Large intestine (tissue), 3 donors: ENCODE data around the gene PLK3. TPM values are rescaled to one million over a fixed set of nuclear protein-coding genes. Genes with fewer than 3 reads are reported as not detected.

ENCODE experiments used
- DNase-seq, 2 donors: peaks; one replicate each; pipeline versions ENCODE4 v3.0.0 to v3.0.0-alpha.2; 2013
- H3K27ac ChIP-seq: one replicate; pipeline ENCODE4 v1.5.1; 2013; ENCODE audit warnings: low read length
- H3K27me3 ChIP-seq: 2 replicates; pipeline ENCODE4 v1.6.1; 2013; ENCODE audit warnings: low read length; ENCODE audit not compliant: control insufficient read depth, insufficient read depth
- H3K36me3 ChIP-seq: 2 replicates; pipeline ENCODE4 v1.6.1; 2013; ENCODE audit warnings: low read length; ENCODE audit not compliant: control insufficient read depth, insufficient read depth
- H3K4me1 ChIP-seq: one replicate; pipeline ENCODE4 v1.6.1; 2013; ENCODE audit warnings: low read length; ENCODE audit not compliant: control insufficient read depth, insufficient read depth
- H3K4me3 ChIP-seq: one replicate; pipeline ENCODE4 v1.5.1; 2013; ENCODE audit warnings: low read length
- H3K9me3 ChIP-seq: one replicate; pipeline ENCODE4 v1.6.1; 2013; ENCODE audit warnings: mild to moderate bottlenecking, low read depth, low read length, moderate library complexity; ENCODE audit not compliant: control insufficient read depth
- WGBS: methylation state at CpG from one replicate; pipeline ENCODE4 v1.1.5; 2013; ENCODE audit warnings: low lambda C conversion rate; ENCODE audit not compliant: insufficient coverage; 5-methylcytosine and 5-hydroxymethylcytosine counted together
- polyA plus RNA-seq: library from polyadenylated mRNA; unstranded; fragments of 120-200 nt; gene quantifications from one replicate; pipeline ENCODE4 v1.2.1, GENCODE V29; 2013

PLK3 gene
- polyA plus RNA-seq, 1 donor = 16.4 TPM

DNA sequence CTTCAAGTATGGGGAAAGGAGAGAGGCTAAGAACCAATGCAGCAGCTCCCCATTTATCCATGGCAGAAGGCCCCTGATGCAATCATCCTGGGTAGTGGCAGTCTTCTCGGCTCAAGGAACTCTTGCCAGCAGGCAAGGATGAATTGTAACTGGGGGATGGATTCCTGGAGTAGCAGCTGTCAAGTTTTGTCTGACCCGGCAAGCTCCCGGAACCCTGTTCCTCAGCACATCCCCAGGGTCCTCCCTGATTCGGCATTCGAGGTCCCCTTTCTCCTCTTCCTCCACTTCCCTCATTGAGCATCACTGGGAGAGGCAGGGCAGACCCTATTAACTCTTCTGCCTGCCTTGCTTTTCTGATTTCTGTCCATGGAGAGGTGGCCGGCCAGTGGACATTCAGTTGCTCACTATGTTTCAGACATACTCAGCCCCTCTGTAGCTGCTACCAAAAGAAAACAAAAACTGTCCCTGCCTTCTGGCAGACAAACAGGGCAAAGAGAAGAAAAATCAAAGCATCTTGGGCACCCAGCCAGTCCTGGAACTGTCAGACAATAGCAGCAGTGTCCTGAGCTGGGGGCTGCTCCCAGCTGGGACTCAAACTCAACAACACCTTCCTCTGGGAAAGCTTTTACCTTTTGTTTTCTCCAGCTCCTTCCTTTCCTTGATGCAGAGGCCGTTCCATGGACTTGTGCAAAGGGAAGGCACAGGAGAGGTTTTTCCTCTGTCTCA, 48.4 kb downstream of the PLK3 start:
- Histone ChIP-seq H3K27ac (no peak overlapping the region), H3K4me1 (no peaks in the 10 kb centered on the region), H3K27me3 (no peaks in the 10 kb centered on the region), H3K4me3 (no peak overlapping the region), H3K36me3 (peaks cover 9% of the 10 kb centered on the region), H3K9me3 (no peaks in the 10 kb centered on the region)
- WGBS = no CpG with 5 or more reads among the region's 7 CpGs
- DNase-seq = no peak

DNA sequence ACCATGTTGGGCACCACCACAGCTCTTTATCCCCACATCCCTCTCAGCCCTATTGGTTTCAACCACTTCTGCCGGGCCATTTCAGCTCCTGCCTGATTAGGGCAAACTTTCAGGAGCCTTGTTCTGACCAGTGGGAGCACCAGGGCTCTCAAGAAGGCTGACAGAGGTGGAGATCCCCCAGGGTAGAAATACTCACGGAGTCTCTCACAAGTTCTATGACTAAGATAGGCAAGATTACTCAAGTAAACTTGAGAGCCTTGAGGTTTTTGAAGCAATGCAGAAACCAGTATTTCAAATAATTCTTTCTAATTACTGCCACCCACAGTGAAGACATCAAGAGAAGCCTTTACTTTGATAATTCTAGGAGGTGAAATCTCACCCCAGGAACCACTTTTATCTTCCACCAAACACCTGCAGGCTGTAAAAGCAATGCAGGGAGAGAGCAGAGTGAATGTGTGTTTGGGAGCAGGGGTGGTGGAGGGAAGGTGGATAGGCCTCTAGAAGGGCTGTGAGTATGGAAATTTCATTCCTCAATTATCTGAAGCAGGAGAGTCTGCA, 49.5 kb downstream of the PLK3 start:
- WGBS = no CpG with 5 or more reads among the region's 2 CpGs
- H3K9me3 ChIP-seq = no peaks in the 10 kb centered on the region

DNA sequence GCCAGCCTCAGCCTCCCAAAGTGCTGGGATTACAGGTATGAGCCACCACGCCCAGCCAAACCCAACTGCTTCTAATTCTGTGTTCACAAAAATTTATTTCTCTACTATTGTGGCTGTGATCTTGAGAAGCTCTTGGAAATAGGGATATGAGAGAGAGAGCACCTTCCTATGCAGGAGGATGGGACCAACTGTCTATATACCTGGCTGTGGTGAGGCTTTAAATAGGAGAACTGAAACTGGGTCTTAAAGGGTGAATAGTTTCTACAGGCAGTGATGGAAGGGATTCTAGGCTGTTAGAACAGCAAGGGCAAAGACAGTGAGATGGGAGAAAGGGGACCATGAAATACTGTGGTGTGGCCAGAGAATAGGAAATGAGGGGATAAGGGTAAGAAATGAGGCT, 51.1 kb downstream of the PLK3 start:
- Histone ChIP-seq H3K36me3 (peaks cover 9% of the 10 kb centered on the region), H3K9me3 (no peaks in the 10 kb centered on the region), H3K4me3 (no peak overlapping the region), H3K4me1 (no peaks in the 10 kb centered on the region), H3K27me3 (no peaks in the 10 kb centered on the region), H3K27ac (no peak overlapping the region)
- no peak for DNase-seq
- no CpG with 5 or more reads among the region's 1 CpG for WGBS

More for the DNA sequence above, 49.5 kb downstream of the PLK3 start:
- DNase-seq = no peak
- Histone ChIP-seq H3K27me3 (no peaks in the 10 kb centered on the region), H3K36me3 (peaks cover 9% of the 10 kb centered on the region), H3K4me1 (no peaks in the 10 kb centered on the region), H3K4me3 (no peak overlapping the region), H3K27ac (no peak overlapping the region)

DNA sequence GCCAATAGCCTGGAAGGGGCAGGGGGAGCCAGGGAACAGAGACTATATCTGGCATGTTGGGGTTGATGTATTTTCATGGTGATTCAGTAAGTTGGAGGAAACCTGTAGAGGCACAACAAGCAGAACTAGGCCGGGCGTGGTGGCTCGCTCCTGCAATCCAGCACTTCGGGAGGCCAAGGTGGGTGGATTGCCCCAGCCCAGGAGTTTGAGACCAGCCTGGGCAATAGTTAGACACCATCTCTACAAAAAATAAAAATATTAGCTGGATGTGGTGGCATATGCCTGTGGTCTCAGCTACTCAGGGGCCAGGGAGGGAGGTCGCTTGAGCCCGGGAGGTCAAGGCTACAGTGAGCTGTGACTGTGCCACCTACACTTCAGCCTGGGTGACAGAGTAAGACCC, 53.0 kb downstream of the PLK3 start:
- no peak for DNase-seq
- no peaks in the 10 kb centered on the region for H3K4me1 ChIP-seq

DNA sequence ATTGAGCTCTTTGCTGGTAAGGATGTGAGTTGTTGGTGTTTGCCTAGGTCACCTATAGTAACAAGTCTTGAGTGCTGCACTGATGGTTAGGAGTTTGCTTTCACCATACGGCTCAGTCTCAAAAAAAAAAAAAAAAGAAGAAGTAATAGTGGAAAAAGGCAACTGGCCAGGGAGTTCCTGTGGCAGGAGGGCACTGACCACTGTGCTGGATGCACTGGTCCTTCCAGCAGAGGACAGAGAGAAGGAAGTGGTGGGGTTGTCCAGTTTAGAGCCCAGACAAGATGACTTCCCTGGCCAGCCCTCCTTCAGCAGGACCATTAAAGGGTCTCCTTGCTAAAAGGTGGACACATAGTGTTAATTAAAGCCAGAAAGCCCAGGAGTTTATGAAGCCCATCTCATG, 54.8 kb downstream of the PLK3 start:
- Histone ChIP-seq H3K9me3 (no peaks in the 10 kb centered on the region), H3K36me3 (peaks cover 20% of the 10 kb centered on the region), H3K27me3 (no peaks in the 10 kb centered on the region), H3K4me3 (no peak overlapping the region), H3K27ac (no peak overlapping the region), H3K4me1 (no peaks in the 10 kb centered on the region)
- no CpG with 5 or more reads among the region's 1 CpG for WGBS
- DNase-seq = no peak

More for the DNA sequence above, 53.0 kb downstream of the PLK3 start:
- Histone ChIP-seq H3K36me3 (peaks cover 21% of the 10 kb centered on the region), H3K27me3 (no peaks in the 10 kb centered on the region), H3K9me3 (no peaks in the 10 kb centered on the region), H3K4me3 (no peak overlapping the region), H3K27ac (no peak overlapping the region)
- no CpG with 5 or more reads among the region's 6 CpGs for WGBS

Other genes with a start within 250 kb of the PLK3 start
- gene TMEM53, start 125.9 kb upstream of the PLK3 start, polyA plus RNA-seq = 14.7 TPM
- gene ARMH1, start 125.7 kb upstream of the PLK3 start, polyA plus RNA-seq = 2.8 TPM
- not detected for gene RNU5D-1, start 69.2 kb upstream of the PLK3 start, polyA plus RNA-seq
- 10.9 TPM for gene KIF2C, start 60.5 kb upstream of the PLK3 start, polyA plus RNA-seq
- 2,680 TPM for gene RPS8, start 24.8 kb upstream of the PLK3 start, polyA plus RNA-seq
- 6.1 TPM for gene BEST4, start 12.2 kb upstream of the PLK3 start, polyA plus RNA-seq
- 0.52 TPM for gene DYNLT4, start 7.0 kb downstream of the PLK3 start, polyA plus RNA-seq
- 13.0 TPM for gene BTBD19, start 8.1 kb downstream of the PLK3 start, polyA plus RNA-seq
- 3.9 TPM for gene PTCH2, start 42.9 kb downstream of the PLK3 start, polyA plus RNA-seq
- 21.9 TPM for gene EIF2B3, start 186.2 kb downstream of the PLK3 start, polyA plus RNA-seq
- gene HECTD3, start 210.9 kb downstream of the PLK3 start, polyA plus RNA-seq = 55.0 TPM
- gene UROD, start 211.9 kb downstream of the PLK3 start, polyA plus RNA-seq = 76.3 TPM